Neural cell (in vitro differentiated cells): ENCODE data around the gene NEUROG3. TPM values are rescaled to one million over a fixed set of nuclear protein-coding genes. Genes with fewer than 3 reads are reported as not detected.

ENCODE experiments used
- H2AFZ ChIP-seq: fragments of 200-600, 300-800 bp; sonication (generic), shearing (Covaris generic); 2 replicates; pipeline ENCODE4 v1.6.0; 2014; ENCODE audit warnings: low read depth, mild to moderate bottlenecking, antibody characterized with exemption, low read length, moderate library complexity
- H3F3A ChIP-seq: fragments of 200-600 bp; shearing (Covaris generic); 2 replicates; pipeline ENCODE4 v1.6.1; 2016; ENCODE audit warnings: mild to moderate bottlenecking, moderate library complexity, mixed read lengths, antibody characterized with exemption, low read length; ENCODE audit not compliant: insufficient read depth, poor library complexity, severe bottlenecking
- H3K27ac ChIP-seq: fragments of 200-600, 300-800 bp; sonication (generic), shearing (Covaris generic); 2 replicates; pipeline ENCODE4 v1.5.1; 2014; ENCODE audit warnings: mild to moderate bottlenecking, low read length, moderate library complexity
- H3K27me3 ChIP-seq: fragments of 300-800, 200-600 bp; sonication (generic), shearing (Covaris generic); 2 replicates; pipeline ENCODE4 v1.6.0; 2014; ENCODE audit warnings: mild to moderate bottlenecking, low read depth, low read length, moderate library complexity; ENCODE audit not compliant: insufficient read depth
- H3K36me3 ChIP-seq: fragments of 300-800, 200-600 bp; sonication (generic), shearing (Covaris generic); 2 replicates; pipeline ENCODE4 v1.5.1; 2014; ENCODE audit warnings: mild to moderate bottlenecking, antibody characterized with exemption, low read length, moderate library complexity; ENCODE audit not compliant: insufficient read depth
- H3K4me2 ChIP-seq: fragments of 300-800, 200-600 bp; sonication (generic), shearing (Covaris generic); 2 replicates; pipeline ENCODE4 v1.6.0; 2014; ENCODE audit warnings: mild to moderate bottlenecking, low read length
- H3K4me3 ChIP-seq: fragments of 300-800, 200-600 bp; sonication (generic), shearing (Covaris generic); 2 replicates; pipeline ENCODE4 v1.5.1; 2014; ENCODE audit warnings: mild to moderate bottlenecking, low read length, moderate library complexity
- H3K79me2 ChIP-seq: fragments of 200-600 bp; shearing (Covaris generic); replicated peaks from 2 replicates; pipeline ENCODE4 v1.6.0; 2014; ENCODE audit warnings: mild to moderate bottlenecking, low read length, moderate library complexity; ENCODE audit not compliant: insufficient read depth
- H3K9ac ChIP-seq: fragments of 300-800, 200-600 bp; sonication (generic), shearing (Covaris generic); 2 replicates; pipeline ENCODE4 v1.6.1; 2016; ENCODE audit warnings: mild to moderate bottlenecking, low read length, mixed read lengths
- H3K9me2 ChIP-seq: fragments of 200-600 bp; shearing (Covaris generic); 2 replicates; pipeline ENCODE4 v1.6.1; 2016; ENCODE audit warnings: mild to moderate bottlenecking, low read length, mixed read lengths; ENCODE audit not compliant: insufficient read depth
- H3K9me3 ChIP-seq: fragments of 200-600, 300-800 bp; sonication (generic), shearing (Covaris generic); 2 replicates; pipeline ENCODE4 v1.6.1; 2016; ENCODE audit warnings: mild to moderate bottlenecking, mixed run types, low read length, moderate library complexity, mixed read lengths
- H4K20me1 ChIP-seq: fragments of 200-600 bp; shearing (Covaris generic); 2 replicates; pipeline ENCODE4 v1.6.1; 2016; ENCODE audit warnings: mild to moderate bottlenecking, mixed run types; ENCODE audit not compliant: insufficient read depth
- CTCF ChIP-seq: fragments of 450-650 bp; IDR thresholded peaks from 2 replicates; pipeline ENCODE4 v1.5.1; 2014; ENCODE audit warnings: antibody characterized with exemption, mild to moderate bottlenecking, moderate library complexity; ENCODE audit not compliant: poor library complexity, severe bottlenecking
- EP300 ChIP-seq: fragments of 450-650 bp; conservative IDR thresholded peaks from 2 replicates; pipeline ENCODE4 v1.6.1; 2014; ENCODE audit warnings: antibody characterized with exemption, mild to moderate bottlenecking, moderate library complexity; ENCODE audit not compliant: poor library complexity, severe bottlenecking
- EZH2 ChIP-seq: fragments of 200-600, 300-800 bp; shearing (Covaris generic), sonication (generic); IDR thresholded peaks from 2 replicates; pipeline ENCODE4 v1.6.1; 2014; ENCODE audit warnings: antibody characterized with exemption, low read length, borderline replicate concordance, mild to moderate bottlenecking; ENCODE audit not compliant: insufficient read depth, poor library complexity, severe bottlenecking
- MXI1 ChIP-seq: fragments of 450-650 bp; conservative IDR thresholded peaks from 2 replicates; pipeline ENCODE4 v1.6.1; 2014; ENCODE audit warnings: antibody characterized with exemption, mild to moderate bottlenecking; ENCODE audit not compliant: poor library complexity, severe bottlenecking
- POLR2AphosphoS5 ChIP-seq: IDR thresholded peaks from 2 replicates; pipeline ENCODE4 v1.6.1; 2012
- RAD21 ChIP-seq: fragments of 450-650 bp; conservative IDR thresholded peaks from 2 replicates; pipeline ENCODE4 v1.6.1; 2014; ENCODE audit warnings: antibody characterized with exemption, mild to moderate bottlenecking, moderate library complexity
- SMC3 ChIP-seq: fragments of 450-650 bp; conservative IDR thresholded peaks from 2 replicates; pipeline ENCODE4 v1.6.1; 2014; ENCODE audit warnings: antibody characterized with exemption, mild to moderate bottlenecking, moderate library complexity; ENCODE audit not compliant: poor library complexity
- TAF1 ChIP-seq: IDR thresholded peaks from 2 replicates; pipeline ENCODE4 v1.6.1; 2012; ENCODE audit warnings: low read depth
- polyA plus RNA-seq: library from polyadenylated mRNA; depleted of rRNA; stranded (reverse); fragments of >200 nt; gene quantifications from 2 replicates; pipeline ENCODE4 v1.2.3, GENCODE V29; 2014
- TF ChIP-seq, protein P1 (sequence below): IDR thresholded peaks from 2 replicates; pipeline ENCODE4 v1.6.1; 2012; ENCODE audit warnings: borderline replicate concordance

The NEUROG3 gene
- polyA plus RNA-seq, 1 donor from 2014 or later, result not detected

GRCh38 chr10:69583106-69583505 lies 9.9 kb upstream of the NEUROG3 start:
- H3K9me3 ChIP-seq, result no peaks in the 10 kb centered on the region
- no peak overlapping the region for H3K4me2 ChIP-seq
- no peaks in the 10 kb centered on the region for H3K9me2 ChIP-seq
- no peaks in the 10 kb centered on the region for H3K36me3 ChIP-seq
- H4K20me1 ChIP-seq, result no peaks in the 10 kb centered on the region
- H3K4me3 ChIP-seq, result no peak overlapping the region
- H3K27me3 ChIP-seq, result peaks cover 47% of the 10 kb centered on the region
- H3K79me2 ChIP-seq, result no peaks in the 10 kb centered on the region
- no peak overlapping the region for H3K27ac ChIP-seq
- no peak overlapping the region for H3K9ac ChIP-seq
- no peak overlapping the region for H2AFZ ChIP-seq
- TF ChIP-seq EP300 (no peak), RAD21 (no peak), SMC3 (no peak), EZH2 (no peak), TAF1 (no peak), CTCF (no peak), MXI1 (no peak), POLR2AphosphoS5 (no peak)
- TF ChIP-seq, protein P1, sequence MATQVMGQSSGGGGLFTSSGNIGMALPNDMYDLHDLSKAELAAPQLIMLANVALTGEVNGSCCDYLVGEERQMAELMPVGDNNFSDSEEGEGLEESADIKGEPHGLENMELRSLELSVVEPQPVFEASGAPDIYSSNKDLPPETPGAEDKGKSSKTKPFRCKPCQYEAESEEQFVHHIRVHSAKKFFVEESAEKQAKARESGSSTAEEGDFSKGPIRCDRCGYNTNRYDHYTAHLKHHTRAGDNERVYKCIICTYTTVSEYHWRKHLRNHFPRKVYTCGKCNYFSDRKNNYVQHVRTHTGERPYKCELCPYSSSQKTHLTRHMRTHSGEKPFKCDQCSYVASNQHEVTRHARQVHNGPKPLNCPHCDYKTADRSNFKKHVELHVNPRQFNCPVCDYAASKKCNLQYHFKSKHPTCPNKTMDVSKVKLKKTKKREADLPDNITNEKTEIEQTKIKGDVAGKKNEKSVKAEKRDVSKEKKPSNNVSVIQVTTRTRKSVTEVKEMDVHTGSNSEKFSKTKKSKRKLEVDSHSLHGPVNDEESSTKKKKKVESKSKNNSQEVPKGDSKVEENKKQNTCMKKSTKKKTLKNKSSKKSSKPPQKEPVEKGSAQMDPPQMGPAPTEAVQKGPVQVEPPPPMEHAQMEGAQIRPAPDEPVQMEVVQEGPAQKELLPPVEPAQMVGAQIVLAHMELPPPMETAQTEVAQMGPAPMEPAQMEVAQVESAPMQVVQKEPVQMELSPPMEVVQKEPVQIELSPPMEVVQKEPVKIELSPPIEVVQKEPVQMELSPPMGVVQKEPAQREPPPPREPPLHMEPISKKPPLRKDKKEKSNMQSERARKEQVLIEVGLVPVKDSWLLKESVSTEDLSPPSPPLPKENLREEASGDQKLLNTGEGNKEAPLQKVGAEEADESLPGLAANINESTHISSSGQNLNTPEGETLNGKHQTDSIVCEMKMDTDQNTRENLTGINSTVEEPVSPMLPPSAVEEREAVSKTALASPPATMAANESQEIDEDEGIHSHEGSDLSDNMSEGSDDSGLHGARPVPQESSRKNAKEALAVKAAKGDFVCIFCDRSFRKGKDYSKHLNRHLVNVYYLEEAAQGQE, result no peak
- no peaks in the 10 kb centered on the region for H3F3A ChIP-seq

GRCh38 chr10:69580435-69580834 lies 7.2 kb upstream of the NEUROG3 start:
- peaks cover 74% of the 10 kb centered on the region for H3K27me3 ChIP-seq
- H4K20me1 ChIP-seq, result no peaks in the 10 kb centered on the region
- H3K4me2 ChIP-seq, result no peak overlapping the region
- no peak overlapping the region for H3K27ac ChIP-seq
- no peak overlapping the region for H3K4me3 ChIP-seq
- H3F3A ChIP-seq, result no peaks in the 10 kb centered on the region
- H3K9me3 ChIP-seq, result no peaks in the 10 kb centered on the region
- H3K36me3 ChIP-seq, result no peaks in the 10 kb centered on the region
- no peaks in the 10 kb centered on the region for H3K79me2 ChIP-seq
- no peak overlapping the region for H3K9ac ChIP-seq
- H2AFZ ChIP-seq, result no peak overlapping the region
- TF ChIP-seq SMC3, result no peak
- no peak for TF ChIP-seq EP300
- TF ChIP-seq, protein P1, result no peak
- TF ChIP-seq EZH2, result no peak
- no peak for TF ChIP-seq TAF1
- no peak for TF ChIP-seq MXI1
- no peak for TF ChIP-seq CTCF
- TF ChIP-seq RAD21, result no peak
- no peaks in the 10 kb centered on the region for H3K9me2 ChIP-seq
